Measurements from ENCODE around the gene BCL2L15.

BCL2L15 gene

GRCh38 chr1:113904674-113905434 lies 17.5 kb upstream of the BCL2L15 start, which contains the start of the genes AP4B1 and DCLRE1B:
TSS of gene AP4B1 (minus strand) at chr1:113904799. CDS start at chr1:113904717, 82 bp downstream.
TSS of gene DCLRE1B (plus strand) at chr1:113905326. CDS start at chr1:113905587, 261 bp downstream.
- DNase-seq, result peak; percentile 98

- no peak for DNase-seq
These were observed 16.9 kb upstream of the BCL2L15 start for GRCh38 chr1:113904293-113904673.

GRCh38 chr1:113903501-113904292 lies 16.3 kb upstream of the BCL2L15 start:
- DNase-seq, result peak; percentile 42

- no peak for DNase-seq
These were observed 13.8 kb upstream of the BCL2L15 start for GRCh38 chr1:113901191-113901590.

- no peak for DNase-seq
These were observed 11.7 kb upstream of the BCL2L15 start for GRCh38 chr1:113899111-113899510.

GRCh38 chr1:113898241-113898814 lies 10.9 kb upstream of the BCL2L15 start:
- no peak for DNase-seq

- no peak for DNase-seq
These were observed 8.6 kb upstream of the BCL2L15 start for GRCh38 chr1:113895961-113896360.

- DNase-seq, result no peak
These were observed 7.7 kb upstream of the BCL2L15 start for GRCh38 chr1:113895098-113895497.

GRCh38 chr1:113893267-113893666 lies 5.9 kb upstream of the BCL2L15 start:
- no peak for DNase-seq

- no peak for DNase-seq
These were observed 4.3 kb upstream of the BCL2L15 start for GRCh38 chr1:113891631-113892220.

- no peak for DNase-seq
These were observed 3.4 kb upstream of the BCL2L15 start for GRCh38 chr1:113890816-113891215.

GRCh38 chr1:113886417-113887401 lies 672 bp downstream of the BCL2L15 start:
- no peak for DNase-seq

- no peak for DNase-seq
These were observed 5.7 kb downstream of the BCL2L15 start for GRCh38 chr1:113881661-113882060.

GRCh38 chr1:113879739-113880038 lies 7.7 kb downstream of the BCL2L15 start:
- no peak for DNase-seq

- DNase-seq, result no peak
These were observed 11.2 kb downstream of the BCL2L15 start for GRCh38 chr1:113876176-113876575.

- no peak for DNase-seq
These were observed 11.7 kb downstream of the BCL2L15 start for GRCh38 chr1:113875714-113876113.

GRCh38 chr1:113874012-113874879 lies 13.1 kb downstream of the BCL2L15 start:
- no peak for DNase-seq

- DNase-seq, result no peak
These were observed 15.0 kb downstream of the BCL2L15 start for GRCh38 chr1:113872219-113872935.

GRCh38 chr1:113871597-113872113 lies 15.7 kb downstream of the BCL2L15 start, which contains the start of gene PTPN22:
TSS of gene PTPN22 (minus strand) at chr1:113871712.
- DNase-seq, result peak; percentile 79

- no peak for DNase-seq
These were observed 16.6 kb downstream of the BCL2L15 start for GRCh38 chr1:113870778-113871177.
